Activated T-cell treated with anti-CD3 and anti-CD28 coated beads for 24 hours (primary cell): ENCODE data around the gene SCARB1.

Source experiments
- DNase-seq: peaks from one replicate; pipeline ENCODE4 v3.0.0-alpha.2; 2020; ENCODE audit warnings: low read depth

Gene SCARB1

DNA sequence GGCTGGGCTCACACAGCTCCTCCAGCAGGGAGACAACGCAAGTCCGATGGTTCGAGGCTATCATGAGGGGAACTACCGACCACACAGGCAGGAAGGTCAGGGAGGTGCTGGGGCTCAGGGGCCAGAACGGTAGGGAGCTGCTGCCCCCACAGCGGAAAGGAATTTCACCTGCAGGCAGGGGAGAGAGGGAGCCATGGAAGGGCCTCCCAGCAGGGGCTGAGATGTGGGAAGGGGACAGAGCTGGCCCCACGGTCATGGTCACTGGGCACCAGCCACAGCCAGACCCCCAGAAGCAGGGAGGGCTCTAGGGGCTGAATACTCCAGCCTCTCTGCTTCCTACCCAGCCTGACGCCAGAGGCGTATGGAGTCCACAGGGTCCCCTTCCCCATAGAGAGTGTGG, 103.1 kb downstream of the SCARB1 start:
- no peak for DNase-seq

DNA sequence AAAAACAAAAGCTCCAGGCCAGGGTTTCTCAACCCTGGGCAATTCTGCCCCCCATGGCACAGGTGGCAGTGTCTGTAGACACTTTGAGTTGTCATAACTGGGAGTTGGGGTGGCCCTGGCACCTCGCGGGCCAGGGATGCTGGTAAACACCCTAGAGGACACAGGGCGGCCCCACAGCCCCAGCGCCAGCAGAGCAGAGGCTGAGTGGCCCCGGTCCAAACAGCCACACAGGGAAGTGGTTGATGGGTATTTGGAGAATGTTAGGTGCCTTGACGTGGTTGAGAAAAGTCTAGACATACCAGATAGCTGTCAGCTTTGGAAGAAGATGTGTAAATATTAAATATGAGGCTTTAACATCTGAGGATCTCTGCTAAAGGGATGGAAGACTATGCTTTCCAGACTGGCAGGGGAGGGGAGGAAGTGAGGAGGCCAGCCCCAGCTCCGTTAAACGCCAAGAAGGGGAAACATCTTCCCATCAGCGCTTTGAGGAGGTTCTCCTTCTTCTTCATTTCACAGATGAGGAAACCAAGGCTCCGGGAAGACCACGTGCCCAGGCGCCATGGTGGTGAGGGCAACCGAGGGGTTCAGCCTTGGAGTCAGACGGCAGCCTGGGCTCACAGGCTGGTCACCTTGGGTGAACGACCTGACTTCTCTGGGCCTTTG, 103.7 kb downstream of the SCARB1 start:
- no peak for DNase-seq

DNA sequence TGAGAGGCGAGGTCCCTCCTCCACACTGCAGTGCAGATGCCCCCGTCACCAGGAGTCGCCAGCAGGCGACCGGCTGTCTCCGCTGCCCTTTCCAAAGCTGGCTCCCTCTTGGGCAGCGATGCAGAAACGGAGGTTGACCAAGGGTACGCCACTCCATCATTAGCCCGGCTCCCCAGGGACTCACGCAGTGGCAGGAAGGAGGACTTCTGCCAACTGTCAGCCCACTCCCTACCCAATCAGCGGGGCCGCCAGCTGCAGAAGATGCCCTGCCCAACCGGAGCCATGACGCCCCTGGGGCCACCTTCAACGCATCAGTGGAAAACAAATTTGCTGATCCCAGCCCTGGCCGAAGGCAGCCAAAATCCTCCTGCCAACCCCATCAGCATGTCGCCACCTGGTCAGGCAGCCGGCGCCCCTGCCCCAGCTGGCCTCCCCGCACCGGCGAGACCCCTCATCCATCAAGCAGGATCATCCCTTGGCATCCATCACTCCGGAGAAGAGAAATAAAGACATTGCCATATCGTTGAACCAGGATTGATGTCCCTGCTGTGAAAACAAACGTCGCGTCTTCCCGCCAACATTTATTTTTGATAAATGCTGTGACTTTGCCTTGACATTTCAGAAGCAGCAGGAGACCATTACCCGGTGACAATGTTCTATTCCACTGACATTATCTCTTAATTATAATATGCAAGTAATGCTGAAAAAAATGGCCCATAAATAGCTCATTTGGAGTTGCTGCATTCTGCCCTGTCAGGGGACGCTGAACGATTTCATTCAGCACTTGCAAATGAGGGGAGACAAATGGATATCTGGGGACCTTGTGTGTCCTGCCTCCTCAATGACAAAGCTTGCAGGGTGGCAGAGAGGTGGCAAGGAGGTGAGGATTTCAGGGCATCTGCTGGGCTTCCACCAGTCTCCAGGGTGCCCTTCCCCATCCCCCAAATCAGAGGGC, 105.1 kb downstream of the SCARB1 start:
- no peak for DNase-seq

DNA sequence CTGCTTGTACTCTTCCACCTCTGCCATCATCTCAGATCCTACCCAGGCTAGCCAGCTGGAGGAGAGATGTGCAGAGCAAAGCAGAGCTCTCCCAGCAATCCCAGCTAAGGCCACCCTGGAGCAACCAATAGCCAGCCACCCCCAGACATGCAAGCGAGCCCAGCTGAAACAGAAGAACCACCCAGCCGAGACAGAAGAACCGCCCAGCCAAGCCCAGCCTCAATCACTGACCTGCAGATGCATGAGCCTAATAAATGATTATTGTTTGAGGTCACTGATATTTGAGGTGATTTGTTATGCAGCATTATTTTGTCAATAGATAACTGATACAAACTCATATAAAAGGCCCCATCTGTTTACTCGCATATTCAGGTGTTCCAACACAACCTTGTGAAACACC, 106.3 kb downstream of the SCARB1 start:
- no peak for DNase-seq

DNA sequence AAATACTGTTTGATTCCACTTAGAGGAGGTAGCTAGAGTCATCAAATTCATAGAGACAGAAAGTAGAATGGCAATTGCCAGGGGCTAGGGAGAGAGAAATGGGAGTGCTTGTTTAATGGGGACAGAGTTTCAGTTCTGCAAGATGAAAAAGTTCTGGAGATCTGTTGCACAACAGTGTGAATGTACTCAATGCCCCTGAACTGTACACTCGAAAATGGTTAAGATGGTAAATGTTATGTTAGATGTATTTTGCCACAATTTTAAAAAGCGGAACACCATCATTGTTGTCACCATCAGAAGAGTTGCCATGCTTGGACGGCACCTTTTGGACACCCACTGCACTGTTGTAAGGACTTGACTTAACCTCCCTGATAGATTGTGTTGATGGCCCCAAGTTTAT, 106.9 kb downstream of the SCARB1 start:
- no peak for DNase-seq

DNA sequence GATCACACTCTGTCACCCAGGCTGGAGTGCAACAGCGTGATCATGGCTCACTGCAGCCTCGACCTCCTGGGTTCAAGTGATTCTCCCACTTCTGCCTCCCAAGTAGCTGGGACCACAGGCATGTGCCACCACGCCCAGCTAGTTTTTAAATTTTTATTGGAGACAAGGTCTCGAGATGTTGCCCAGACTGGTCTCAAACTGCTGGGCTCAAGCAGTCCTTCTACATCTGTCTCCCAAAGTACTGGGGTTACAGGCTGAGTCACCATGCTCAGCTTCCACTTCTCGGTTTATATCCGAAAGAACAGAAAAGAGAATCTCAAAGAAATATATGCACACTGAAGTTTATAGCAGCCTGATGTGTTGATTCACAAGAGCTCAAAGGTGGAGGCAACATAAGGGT, 107.5 kb downstream of the SCARB1 start:
- no peak for DNase-seq

DNA sequence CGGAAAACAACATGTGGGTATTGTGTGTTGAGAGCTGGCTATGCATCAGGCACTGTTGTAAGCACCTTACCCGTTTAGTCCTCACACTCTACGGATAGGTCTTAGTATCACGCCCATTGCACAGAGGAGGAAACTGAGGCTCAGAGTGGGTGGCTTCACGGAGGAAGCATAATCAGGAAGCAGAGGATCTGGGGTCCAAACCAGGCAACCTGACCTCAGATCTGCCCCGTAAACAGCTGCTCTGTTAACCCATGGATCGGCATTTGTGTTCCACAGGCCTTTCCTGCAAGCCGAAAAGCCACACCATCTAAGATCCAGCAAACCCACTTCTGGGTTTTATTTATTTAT, 107.9 kb downstream of the SCARB1 start:
- no peak for DNase-seq

DNA sequence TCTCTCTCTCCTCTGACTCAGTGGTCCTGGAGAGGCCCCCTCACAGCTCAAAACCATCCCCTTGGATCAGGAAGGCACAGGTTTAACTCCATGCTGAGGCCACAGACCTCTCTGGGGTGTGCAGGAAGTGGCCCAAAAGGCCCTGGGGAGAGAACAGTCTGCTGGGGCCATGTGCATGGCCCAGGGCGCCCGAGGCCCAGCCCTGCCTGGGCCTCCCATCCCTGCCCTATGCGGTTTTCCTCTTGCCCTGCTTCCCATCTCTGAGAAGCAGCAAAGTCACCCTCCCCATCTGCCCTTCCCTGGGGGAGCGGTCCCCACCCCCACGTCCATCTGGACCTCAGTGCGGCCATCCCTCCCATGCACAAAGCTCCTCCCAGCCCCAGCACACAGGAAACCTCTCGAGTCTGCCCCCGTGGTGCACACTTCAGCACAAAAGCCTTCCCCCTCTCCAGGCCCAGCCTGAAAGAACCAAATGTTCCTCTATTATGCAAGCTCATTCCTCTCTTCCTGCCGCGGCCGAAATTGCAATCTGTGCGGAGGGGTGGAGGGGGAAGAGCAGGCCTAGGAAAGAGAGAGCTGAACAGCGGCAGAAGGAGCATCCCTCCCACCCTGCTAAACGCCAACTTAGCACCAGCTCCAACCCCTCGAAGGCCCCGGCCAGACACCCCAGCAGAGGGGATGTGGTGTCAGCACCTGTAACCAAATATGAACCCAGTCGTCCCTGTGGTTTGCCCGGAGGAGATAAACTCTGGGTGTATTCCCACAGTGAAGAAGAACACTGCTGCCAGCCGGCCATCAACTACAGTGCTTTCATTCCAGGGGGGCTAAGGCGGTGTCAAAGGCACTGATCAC, 108.5 kb downstream of the SCARB1 start:
- no peak for DNase-seq

DNA sequence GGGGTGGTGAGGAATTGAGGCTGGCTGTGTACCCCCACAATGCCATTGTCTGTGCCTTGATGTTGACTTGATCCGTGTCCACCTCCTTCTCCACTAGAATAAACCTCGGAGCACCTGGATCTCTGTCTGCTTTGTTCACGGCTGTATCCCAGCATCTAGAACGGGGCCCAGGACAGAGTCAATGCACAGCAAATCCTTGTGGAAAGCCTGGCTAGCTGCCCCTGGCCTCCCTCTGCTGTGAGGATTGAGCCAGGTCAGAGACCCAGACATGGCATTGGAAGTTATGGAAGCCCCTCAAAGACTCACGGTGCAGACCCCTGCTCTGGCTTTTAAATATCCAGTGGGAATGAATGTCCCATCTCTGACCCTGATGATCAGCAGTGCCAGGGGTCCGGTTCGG, 109.2 kb downstream of the SCARB1 start:
- DNase-seq: no peak

DNA sequence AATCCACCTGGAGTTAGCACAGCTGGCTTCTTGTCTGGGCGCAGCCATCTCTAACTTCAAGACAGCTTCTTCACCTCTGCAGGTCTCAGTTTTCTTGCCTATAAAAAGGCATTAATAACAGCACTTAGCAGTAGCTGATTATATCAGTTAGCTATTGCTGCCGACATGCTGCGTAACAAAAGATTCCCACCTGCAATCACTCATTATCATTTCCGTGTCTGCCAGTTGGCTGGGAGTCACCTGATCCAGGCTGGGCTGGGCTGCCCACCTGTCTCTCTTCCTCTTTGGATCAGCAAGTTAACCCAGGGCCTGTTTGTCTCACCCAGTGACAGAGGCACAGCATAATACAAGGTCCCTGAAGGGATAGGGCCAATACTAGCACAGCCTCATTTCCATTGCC, 109.7 kb downstream of the SCARB1 start:
- DNase-seq: no peak

DNA sequence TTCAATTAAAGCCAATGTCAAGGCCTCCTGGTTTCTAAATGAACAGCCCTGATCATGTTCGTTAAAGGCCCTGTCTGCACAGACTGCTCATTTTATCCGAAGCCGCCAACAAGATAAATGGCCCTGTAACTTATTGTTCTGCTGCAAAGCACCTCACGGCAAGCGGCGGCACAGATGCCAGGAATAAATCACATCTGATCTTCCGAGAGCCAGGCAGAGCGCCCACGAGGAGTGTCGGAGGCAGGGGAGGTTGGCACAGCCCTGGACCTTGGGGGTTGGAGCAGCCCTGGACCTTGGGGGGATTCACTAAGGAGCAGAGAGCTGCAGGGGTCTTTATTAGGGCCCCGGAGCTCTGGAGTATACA, 110.5 kb downstream of the SCARB1 start:
- no peak for DNase-seq

DNA sequence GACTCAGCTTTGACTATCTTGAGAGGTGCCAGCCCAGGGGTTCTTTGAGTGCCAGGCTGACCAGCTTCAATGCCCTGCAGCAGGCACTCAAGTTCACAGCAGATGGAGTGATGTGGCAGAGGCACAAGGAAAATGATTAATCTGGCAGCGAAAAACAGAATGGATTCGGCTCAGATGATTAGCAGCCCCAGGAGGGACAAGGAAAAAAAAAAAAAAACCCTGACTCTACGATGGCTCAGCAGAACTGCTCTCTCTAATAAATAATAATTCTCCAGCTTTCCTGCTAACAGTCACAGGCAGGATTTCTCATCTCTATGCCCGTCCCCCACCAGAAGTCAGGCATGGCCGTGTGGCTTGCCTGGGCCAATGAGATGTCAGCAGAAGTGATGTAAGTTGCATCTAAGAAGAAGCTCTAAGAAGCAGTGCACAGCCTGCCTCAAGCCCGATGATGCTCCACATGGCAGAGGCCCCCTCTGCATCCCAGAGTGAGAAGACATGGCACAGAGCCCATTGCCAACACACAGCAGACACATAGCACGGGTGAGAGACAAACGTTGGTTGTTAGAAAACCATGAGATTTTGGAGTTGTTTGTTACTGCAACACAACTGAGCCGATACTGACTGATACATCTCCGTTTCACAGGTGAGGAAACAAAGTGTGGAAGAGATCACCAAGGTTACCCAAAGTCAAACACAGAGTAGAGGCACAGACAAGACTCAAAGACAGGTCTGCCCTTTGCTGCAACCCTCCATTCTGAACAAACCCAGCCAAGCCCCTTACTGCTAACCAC, 111.0 kb downstream of the SCARB1 start:
- DNase-seq: no peak

DNA sequence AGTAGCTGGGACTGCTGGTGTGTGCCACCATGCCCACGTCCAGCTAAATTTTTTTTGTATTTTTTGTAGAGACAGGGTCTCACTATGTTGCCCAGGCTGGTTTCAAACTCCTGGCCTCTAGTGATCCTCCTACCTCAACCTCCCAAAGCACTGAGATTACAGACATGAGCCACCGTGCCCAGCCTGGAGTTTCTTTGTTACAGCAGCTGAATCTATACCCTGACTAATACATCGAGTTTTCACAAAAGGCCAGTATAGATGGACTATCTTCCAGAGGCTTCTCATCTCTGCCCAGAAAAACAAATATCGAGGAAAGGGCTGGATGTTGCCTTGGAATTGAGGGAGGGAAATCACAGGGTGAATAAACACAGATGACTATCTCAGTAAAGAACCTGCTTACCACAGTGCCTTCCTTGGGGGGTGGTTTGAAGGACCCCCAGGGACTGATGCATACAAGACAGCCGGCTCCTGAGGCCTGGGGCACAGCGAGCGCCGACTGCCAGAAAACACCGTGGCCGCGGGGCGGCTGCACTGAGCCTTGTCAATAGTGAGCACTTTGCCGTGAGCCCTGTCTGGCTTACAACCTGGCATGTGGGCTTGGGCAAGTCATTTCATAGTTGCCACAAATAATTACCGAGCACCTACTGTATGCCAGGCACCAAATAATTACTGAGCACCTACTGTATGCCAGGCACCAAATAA, 111.9 kb downstream of the SCARB1 start:
- no peak for DNase-seq

DNA sequence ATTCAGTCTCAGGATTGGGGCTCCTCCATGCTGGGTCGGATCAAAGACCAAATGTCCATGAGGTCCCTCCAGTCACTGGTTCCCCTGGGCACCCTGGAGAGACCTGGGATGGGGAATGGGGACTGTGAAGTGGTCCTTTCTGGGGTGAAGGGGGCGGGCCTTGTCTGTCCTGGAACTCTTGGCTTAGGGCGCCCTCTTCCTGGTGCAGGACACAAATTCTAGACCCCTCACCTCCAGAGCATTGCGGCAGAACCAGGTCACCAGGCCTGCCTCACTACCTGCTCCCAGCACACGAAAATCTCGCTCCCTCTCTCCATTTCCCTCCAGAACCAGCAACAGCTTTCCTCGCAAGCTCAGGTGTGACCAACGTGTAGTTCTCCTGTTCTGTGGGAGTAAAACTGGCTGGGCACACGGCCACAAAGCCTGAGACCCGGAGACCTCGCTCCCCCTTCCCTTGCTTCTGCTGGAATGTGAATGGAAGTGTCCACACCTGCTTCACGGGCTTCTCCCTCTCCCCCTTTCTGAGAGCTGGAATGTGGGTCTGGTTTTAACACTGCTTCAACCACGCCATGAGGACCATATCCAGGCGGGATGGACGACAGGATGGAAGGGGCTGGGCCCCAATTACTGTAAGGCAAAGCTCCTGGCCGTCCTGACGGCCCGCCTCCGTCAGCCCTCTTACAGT, 112.7 kb downstream of the SCARB1 start:
- no peak for DNase-seq

DNA sequence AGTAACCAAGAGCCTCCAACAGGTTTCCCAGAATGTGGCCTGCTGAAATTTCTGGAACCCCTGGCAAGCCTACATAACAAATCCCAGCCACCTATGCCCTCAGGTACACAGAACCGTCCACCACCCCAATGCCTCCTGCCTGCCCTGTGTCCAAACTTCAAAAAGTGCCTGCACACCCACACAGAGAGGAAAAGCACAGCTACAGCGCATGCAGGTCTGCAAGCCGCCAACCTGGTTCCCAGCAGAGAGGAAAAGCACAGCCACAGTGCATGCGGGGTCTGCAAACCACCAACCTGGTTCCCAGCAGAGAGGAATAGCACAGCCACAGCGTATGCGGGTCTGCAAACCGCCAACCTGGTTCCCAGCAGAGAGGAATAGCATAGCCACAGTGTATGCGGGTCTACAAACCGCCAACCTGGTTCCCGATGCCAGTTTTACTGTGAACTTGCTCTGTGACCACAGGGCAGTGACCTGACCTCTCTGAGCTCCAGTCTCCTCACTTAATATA, 113.5 kb downstream of the SCARB1 start:
- no peak for DNase-seq

DNA sequence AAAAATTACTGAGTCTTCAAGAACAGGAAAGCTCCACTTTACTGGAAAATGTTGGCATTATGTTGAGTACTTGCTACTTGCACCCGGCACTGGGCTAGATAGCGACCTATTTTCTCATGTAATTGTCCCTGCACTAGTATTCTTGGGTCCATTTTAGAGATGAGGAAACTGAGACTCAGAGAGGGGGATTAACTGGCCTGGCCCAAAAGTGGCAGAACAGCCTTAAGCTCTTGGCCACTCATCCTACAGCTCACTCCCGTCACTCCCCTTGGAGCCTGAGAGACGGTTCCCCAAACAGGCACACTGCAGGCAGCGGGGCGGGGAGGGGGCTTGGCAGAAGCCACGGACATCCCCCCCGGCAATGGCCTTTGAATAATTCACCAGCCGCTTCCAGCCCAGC, 113.9 kb downstream of the SCARB1 start:
- DNase-seq: no peak

DNA sequence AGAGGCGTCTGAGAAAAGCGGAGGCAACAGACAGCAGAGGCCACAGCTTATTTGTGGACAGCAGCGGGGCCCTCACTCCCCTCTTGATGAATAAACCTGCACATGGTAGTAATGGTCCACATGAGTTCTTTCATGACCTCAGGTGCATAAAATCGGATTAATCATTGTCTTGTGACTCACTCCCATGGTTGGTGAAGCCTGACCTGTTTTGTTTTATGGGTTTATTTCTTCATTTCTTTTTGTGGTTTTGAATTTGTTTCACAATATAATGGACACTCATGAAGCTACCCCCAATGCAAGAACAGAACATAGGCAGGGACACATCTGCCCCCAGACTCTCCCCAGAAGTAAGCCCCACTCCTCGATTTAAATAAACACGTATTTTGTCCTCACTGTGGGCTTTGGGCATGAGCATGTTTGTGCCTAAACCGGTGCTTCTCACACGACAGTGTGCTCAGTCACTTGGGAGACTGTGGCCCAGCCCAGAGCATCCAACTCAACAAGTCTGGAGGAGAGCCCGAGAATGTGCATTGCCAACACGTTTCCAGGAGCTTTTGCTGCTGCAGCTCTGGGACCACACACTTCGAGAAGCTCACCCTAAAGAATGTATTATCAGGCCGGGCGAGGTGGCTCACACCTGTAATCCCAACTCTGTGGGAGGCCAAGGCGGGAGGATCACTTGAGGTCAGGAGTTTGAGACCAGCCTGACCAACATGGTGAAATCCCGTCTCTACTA, 116.1 kb downstream of the SCARB1 start:
- no peak for DNase-seq

DNA sequence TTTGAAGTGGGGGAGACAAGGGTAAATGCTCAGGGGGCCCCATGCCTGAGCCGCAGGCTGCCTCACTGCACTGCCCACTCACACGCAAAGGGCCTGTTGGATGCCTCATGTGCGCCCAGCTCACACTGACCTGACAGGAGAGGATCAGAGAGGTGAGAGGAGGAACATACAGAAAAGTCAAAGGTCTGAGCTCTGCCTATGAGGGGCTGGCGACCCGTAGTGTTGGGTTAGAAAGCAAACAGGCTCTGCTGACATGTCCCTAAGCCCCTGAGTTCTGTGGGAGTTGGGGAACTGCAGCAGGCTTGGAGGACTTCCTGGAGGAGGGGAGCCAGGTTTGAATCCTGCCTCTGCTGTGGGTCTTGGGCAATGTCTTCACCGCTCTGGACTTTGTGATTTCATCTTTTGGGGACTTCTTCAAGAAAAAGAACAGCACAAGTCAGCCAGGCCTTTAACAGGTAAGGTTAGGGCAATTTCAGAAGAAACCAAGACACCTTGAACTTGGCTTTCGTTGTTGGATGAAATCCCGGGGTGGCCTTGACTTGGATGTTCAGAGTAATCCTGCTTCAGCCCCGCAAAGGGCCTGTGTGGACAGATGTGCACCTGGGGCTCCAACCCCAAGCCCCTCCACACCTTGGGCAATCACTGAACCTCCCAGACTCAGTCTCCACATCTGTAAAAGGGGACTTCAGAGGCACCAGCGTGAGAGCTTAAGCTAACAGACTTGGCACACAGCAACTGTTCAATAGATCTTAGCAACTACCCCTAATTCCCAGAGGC, 116.8 kb downstream of the SCARB1 start:
- no peak for DNase-seq
